GM12873 (cell line): ENCODE data around the gene ARL2.

Source experiments
- CTCF ChIP-seq: IDR thresholded peaks from 2 replicates; pipeline ENCODE4 v1.5.1; 2012; ENCODE audit warnings: low read depth, mild to moderate bottlenecking, moderate library complexity, low read length, control low read depth; ENCODE audit not compliant: insufficient read depth; ENCODE audit errors: missing control alignments

Gene ARL2

GRCh38 chr11:64987998-64988854 lies 25.7 kb upstream of the ARL2 start:
- TF ChIP-seq CTCF = no peak

GRCh38 chr11:64989416-64989815 lies 24.5 kb upstream of the ARL2 start:
- TF ChIP-seq CTCF = no peak

- no peak for TF ChIP-seq CTCF
Measured at GRCh38 chr11:64990222-64990923, 23.6 kb upstream of the ARL2 start.

GRCh38 chr11:64994318-64994717 lies 19.6 kb upstream of the ARL2 start:
- no peak for TF ChIP-seq CTCF

- no peak for TF ChIP-seq CTCF
Measured at GRCh38 chr11:64996327-64996709, 17.6 kb upstream of the ARL2 start.

GRCh38 chr11:64996710-64997380 lies 17.1 kb upstream of the ARL2 start, which contains the start of gene BATF2:
BATF2 (minus strand) TSS chr11:64996971; CDS start chr11:64996914, 57 bp downstream.
- TF ChIP-seq CTCF = peak; percentile 26

GRCh38 chr11:64998141-64998540 lies 15.8 kb upstream of the ARL2 start:
- no peak for TF ChIP-seq CTCF
